ENCODE results near the gene BCL7C. TPM values are rescaled to one million over a fixed set of nuclear protein-coding genes. Genes with fewer than 3 reads are reported as not detected.

BCL7C gene
- total and polyA plus RNA-seq, 2 of the 13 experiments (the other 11 are each of a cell fraction or from before 2014, with no cell fraction given): 17.7 to 33.8 TPM

DNA sequence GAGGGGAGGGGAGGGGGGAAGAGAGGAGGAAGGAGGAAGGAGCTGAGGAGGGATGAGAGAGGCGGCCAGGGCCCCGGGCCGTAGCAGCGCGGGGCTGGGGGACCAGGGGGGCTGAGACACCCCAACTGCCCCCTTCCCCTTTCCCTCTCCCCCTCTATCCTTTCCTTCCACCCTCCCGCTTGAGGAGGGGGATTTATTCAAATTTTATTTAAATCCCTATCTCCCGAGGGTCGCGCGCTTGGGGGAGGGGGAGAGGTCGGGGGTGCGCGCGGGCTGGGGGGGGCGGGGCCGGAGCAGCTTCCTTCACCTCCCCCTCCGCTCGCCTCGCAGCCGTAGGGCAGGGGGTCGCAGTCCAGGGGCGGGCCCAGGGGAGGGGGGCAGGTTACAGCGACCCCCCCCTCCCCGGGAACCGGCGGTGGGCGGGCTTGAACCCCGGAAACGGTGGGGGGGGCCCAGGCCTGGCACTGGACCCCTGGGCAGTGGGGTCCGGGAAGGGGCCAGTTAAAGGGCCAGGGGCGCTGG lies 29.7 kb upstream of the BCL7C start, which contains the start of gene FBXL19:
TSS of gene FBXL19 (plus strand) at position 19 of the 522 bp plus-strand sequence. CDS start 2,183 bp downstream, outside the sequence.
- H3K4me2 ChIP-seq (ENCODE audit: low read depth, low read length): peak within 1 kb of the TSS; percentile 97
- intact Hi-C loops (cut with micrococcal nuclease; ENCODE audit: unreplicated experiment) (loop anchor here (10.0 kb wide), 1 partner anchor 229 kb away; the partner anchor contains the start of gene SRCAP), in situ Hi-C loops (cut with HindIII; ENCODE audit: extremely low pct_ligation_motif_present, low pct_unique_long_range_greater_than_20kb) (loop anchor here (5.0 kb wide), 1 partner anchor 81 kb away; no protein-coding TSS in a partner anchor)
- DNase-seq (ENCODE audit: low spot score) (no peak), ATAC-seq (no peak), FAIRE-seq (no peak)
- peak within 1 kb of the TSS; percentile 90 for H3K9ac ChIP-seq (ENCODE audit: insufficient read depth, low read depth, low read length)
- POLR2A ChIA-PET: interaction anchor here (0.6 to 1.5 kb wide), 13 partner anchors 9 to 265 kb away, joined by 3 to 7 read pairs (median 3); partner anchors contain the start of genes CTF1, ORAI3 and PHKG2
- H3K4me1 ChIP-seq (ENCODE audit: insufficient read depth, low read length): peaks cover 19% of the 10 kb centered on the region
- CTCF ChIA-PET (ENCODE audit: low intra/inter-chr PET ratio, low total read pairs): no interaction called here
- no peaks in the 10 kb centered on the region for H3K9me3 ChIP-seq (ENCODE audit: low read length)
- peaks cover 0 to 5% of the 10 kb centered on the region in 2 experiments; a peak in 2 of 5 replicates for H3K36me3 ChIP-seq (replicated peaks in 1 of 2; ENCODE audit: control insufficient read depth in 1 of 2, insufficient read depth in 2 of 2, low read length in 2 of 2)
- no peaks in the 10 kb centered on the region for H3K79me2 ChIP-seq (ENCODE audit: insufficient read depth, low read length)
- H3K4me3 ChIP-seq (replicated peaks in 1 of 3; ENCODE audit: insufficient read depth in 1 of 3, low read depth in 2 of 3, low read length in 3 of 3): peak within 1 kb of the TSS; percentile 65 to 87 (median 76)
- H3K27ac ChIP-seq (ENCODE audit: extremely low read length, insufficient read depth, low read length): peak within 1 kb of the TSS; percentile 87
- under 1% methylated on average over 19 of the region's 31 CpGs for WGBS (ENCODE audit: low lambda C conversion rate)
- BruUV-seq (replicated peaks): no TSS peak
- no peak within 1 kb of the TSS for H2AFZ ChIP-seq (ENCODE audit: low read length)
- H3K27me3 ChIP-seq (ENCODE audit: control insufficient read depth in 1 of 2, insufficient read depth in 2 of 2, low read length in 2 of 2): no peaks in the 10 kb centered on the region; a peak in 1 of 5 replicates
- no peaks in the 10 kb centered on the region; the same call in 1 of the 2 replicates for H4K20me1 ChIP-seq (ENCODE audit: insufficient read depth, low read length)
- TF ChIP-seq ZNF281 (CRISPR knock-in tag; IDR thresholded peaks at IDR 0.05; ENCODE audit: borderline replicate concordance) (0 out of 2 replicates have a peak, but pooled peaks have one; percentile 15), ZNF446 (CRISPR knock-in tag; IDR thresholded peaks at IDR 0.05) (0 out of 2 replicates have a peak, but pooled peaks have one; percentile 0), ZMAT5 (CRISPR knock-in tag; IDR thresholded peaks at IDR 0.05; ENCODE audit: borderline replicate concordance, low read depth) (no peak), HNRNPK (IDR thresholded peaks at IDR 0.05; ENCODE audit: low read depth, low read length, poor library complexity, severe bottlenecking) (peak; percentile 99), ZFP82 (CRISPR knock-in tag; IDR thresholded peaks at IDR 0.05; ENCODE audit: borderline replicate concordance) (no peak), ETV5 (CRISPR knock-in tag; IDR thresholded peaks at IDR 0.05; ENCODE audit: borderline replicate concordance) (0 out of 2 replicates have a peak, but pooled peaks have one; percentile 16), TAF15 (IDR thresholded peaks at IDR 0.05; ENCODE audit: low read depth, low read length, poor library complexity, severe bottlenecking) (peak; percentile 14), ZBTB7A (CRISPR knock-in tag; IDR thresholded peaks at IDR 0.05) (0 out of 2 replicates have a peak, but pooled peaks have one; percentile 33), ZNF263 (CRISPR knock-in tag; IDR thresholded peaks at IDR 0.05) (peak; percentile 90), ZNF740 (CRISPR knock-in tag; IDR thresholded peaks at IDR 0.05) (0 out of 2 replicates have a peak, but pooled peaks have one; percentile 15), TFDP2 (CRISPR knock-in tag; IDR thresholded peaks at IDR 0.05) (no peak), TMF1 (CRISPR knock-in tag; IDR thresholded peaks at IDR 0.05; ENCODE audit: low read depth) (no peak)
- TF ChIP-seq, protein P1, sequence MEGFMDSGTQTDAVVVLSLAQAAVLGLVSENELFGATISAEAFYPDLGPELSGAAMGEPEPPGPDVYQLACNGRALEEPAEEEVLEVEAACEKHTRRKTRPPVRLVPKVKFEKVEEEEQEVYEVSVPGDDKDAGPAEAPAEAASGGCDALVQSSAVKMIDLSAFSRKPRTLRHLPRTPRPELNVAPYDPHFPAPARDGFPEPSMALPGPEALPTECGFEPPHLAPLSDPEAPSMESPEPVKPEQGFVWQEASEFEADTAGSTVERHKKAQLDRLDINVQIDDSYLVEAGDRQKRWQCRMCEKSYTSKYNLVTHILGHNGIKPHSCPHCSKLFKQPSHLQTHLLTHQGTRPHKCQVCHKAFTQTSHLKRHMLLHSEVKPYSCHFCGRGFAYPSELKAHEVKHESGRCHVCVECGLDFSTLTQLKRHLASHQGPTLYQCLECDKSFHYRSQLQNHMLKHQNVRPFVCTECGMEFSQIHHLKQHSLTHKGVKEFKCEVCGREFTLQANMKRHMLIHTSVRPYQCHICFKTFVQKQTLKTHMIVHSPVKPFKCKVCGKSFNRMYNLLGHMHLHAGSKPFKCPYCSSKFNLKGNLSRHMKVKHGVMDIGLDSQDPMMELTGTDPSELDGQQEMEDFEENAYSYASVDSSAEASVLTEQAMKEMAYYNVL (CRISPR knock-in tag; IDR thresholded peaks at IDR 0.05; ENCODE audit: borderline replicate concordance): peak; percentile 5; the same call in 1 of the 2 replicates

Measured in HepG2 (cell line).